Activated CD4-positive, alpha-beta T cell treated with anti-CD3 and anti-CD28 coated beads, Interleukin-2, amount 10 ng/mL, durations not matched to agents 24 days and 14 days (primary cell): Measurements from ENCODE around the gene SLC7A5. TPM values are rescaled to one million over a fixed set of nuclear protein-coding genes. Genes with fewer than 3 reads are reported as not detected.
"Not testable (repeated sequence)": the region's sequence is repeated elsewhere in the genome, so short reads cannot be mapped to it uniquely, and the experiment has no call there.

Source experiments
- DNase-seq: peaks from one replicate; pipeline ENCODE4 v3.0.0; 2022
- H3K27ac Mint-ChIP-seq: one replicate; pipeline ENCODE4 v1.8.0; 2022; ENCODE audit warnings: mild to moderate bottlenecking, mixed read lengths
- H3K27me3 Mint-ChIP-seq: one replicate; pipeline ENCODE4 v1.8.0; 2022; ENCODE audit warnings: mixed read lengths
- H3K36me3 Mint-ChIP-seq: one replicate; pipeline ENCODE4 v1.8.0; 2022; ENCODE audit warnings: low read depth, mild to moderate bottlenecking, mixed read lengths
- H3K4me1 Mint-ChIP-seq: one replicate; pipeline ENCODE4 v1.8.0; 2021; ENCODE audit warnings: mixed read lengths
- H3K4me3 Mint-ChIP-seq: one replicate; pipeline ENCODE4 v1.8.0; 2022; ENCODE audit warnings: mild to moderate bottlenecking, moderate library complexity, mixed read lengths
- H3K9me3 Mint-ChIP-seq: one replicate; pipeline ENCODE4 v1.8.0; 2021; ENCODE audit warnings: mixed read lengths
- intact Hi-C: fragments of 100-400 bp; cut with micrococcal nuclease; formaldehyde crosslinking; loops from one replicate; pipeline ENCODE4 v1.15.1; 2023
- total RNA-seq: library from RNA; stranded (reverse); gene quantifications from 2 replicates; pipeline ENCODE4 v1.2.3, GENCODE V29; 2022

SLC7A5 gene
- total RNA-seq, 1 donor from 2014 or later = 408 TPM

DNA sequence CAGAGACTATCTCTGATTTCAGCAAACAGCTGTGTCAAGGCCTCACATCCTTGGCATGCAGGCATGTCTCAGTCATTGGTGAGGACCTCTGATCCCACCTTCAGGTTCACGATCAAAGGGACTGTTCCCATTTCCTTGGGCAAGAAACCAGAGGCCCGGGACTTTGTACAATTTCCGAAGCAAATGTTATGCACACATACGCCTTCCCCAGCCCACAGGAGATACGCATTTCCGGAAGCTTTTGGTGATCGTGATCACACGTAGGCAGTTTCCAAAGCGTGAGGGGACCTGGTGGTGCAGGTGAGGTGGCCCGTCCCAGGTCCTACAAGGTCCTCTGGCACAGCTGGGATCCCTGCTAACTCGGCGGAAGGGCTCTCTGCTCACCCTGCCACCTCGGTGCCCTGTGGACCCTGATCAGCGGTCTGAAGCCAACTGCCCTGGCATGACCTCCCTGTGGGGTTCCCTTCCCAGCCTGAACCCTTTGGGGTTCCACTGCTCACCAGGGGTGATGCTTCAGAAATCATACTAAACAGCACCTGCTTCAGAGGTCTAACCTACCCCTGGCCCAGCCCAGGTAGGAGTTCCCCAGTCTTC lies 74.7 kb downstream of the SLC7A5 start:
- Mint-ChIP-seq H3K9me3 (no peaks in the 10 kb centered on the region), H3K36me3 (no peaks in the 10 kb centered on the region), H3K4me3 (no peak overlapping the region), H3K4me1 (no peaks in the 10 kb centered on the region), H3K27ac (no peak overlapping the region), H3K27me3 (no peaks in the 10 kb centered on the region)
- DNase-seq = no peak
- intact Hi-C loops = no loop called here

DNA sequence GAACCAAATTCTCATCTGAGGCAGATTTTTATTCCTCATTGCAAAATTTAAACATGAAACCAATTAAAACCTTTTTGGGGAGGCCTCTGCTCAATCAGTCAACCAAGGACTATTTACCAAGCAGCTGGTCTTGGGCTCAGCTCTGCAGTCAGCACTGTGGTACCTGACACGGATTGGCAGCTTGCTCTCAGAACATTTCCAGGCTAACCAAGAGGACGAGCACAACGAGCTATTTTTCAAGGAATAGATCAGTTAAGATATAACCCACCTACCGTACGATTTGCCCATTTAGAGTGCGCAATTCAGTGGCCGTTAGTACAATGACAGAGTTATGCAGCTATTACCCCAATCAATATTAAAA lies 77.1 kb downstream of the SLC7A5 start:
- intact Hi-C loops = no loop called here
- Mint-ChIP-seq H3K9me3 (no peaks in the 10 kb centered on the region), H3K36me3 (no peaks in the 10 kb centered on the region), H3K27ac (no peak overlapping the region), H3K4me1 (peaks cover 2% of the 10 kb centered on the region), H3K4me3 (no peak overlapping the region), H3K27me3 (peaks cover 2% of the 10 kb centered on the region)
- DNase-seq = no peak

DNA sequence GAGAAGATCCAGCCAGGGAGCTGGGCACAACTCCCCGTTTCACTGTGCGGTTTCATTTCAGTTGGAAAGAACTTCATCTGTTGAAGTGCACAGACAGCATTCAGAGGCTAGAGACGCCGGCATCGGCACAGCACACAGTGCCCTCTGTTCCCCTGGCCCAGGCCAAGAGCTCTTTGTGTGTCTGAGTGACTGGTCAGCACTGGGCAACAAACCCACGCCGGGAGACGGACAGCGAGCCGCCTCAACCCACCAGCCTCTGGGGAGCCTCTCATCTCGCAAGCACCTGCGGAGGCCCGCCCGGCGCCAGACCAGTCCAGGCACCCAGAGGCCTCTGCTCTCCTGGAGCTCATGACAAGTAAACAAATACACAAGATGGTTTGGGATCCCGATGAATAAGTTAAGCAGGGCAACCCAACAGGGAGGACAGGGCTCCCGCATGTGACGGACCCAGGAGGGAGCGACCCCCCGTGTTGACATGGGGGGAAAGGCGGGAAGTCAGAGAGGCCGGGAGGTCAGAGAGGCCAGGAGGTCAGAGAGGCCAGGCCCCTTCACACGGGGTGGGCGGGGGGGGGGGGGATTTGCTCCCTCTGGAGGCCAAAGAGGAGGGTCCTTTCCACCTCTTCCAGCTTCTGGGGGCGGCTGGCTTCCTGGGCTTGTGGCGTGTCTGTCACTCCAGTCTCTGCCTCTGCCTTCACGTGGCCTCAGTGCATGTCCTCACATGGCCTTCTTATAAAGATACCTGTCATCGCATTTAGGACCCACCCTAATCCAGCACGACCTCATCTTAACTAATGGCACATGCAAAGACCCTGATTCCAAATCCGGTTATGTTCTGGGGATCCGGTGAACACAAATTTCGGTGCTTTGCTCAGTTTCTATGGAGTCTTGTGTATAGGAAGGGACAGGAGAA lies 77.8 kb downstream of the SLC7A5 start:
- H3K27ac Mint-ChIP-seq = no peak overlapping the region
- intact Hi-C loops = no loop called here
- no peak overlapping the region for H3K4me3 Mint-ChIP-seq
- DNase-seq = no peak
- H3K4me1 Mint-ChIP-seq = peaks cover 2% of the 10 kb centered on the region
- H3K9me3 Mint-ChIP-seq = no peaks in the 10 kb centered on the region
- no peaks in the 10 kb centered on the region for H3K36me3 Mint-ChIP-seq
- peaks cover 2% of the 10 kb centered on the region for H3K27me3 Mint-ChIP-seq

DNA sequence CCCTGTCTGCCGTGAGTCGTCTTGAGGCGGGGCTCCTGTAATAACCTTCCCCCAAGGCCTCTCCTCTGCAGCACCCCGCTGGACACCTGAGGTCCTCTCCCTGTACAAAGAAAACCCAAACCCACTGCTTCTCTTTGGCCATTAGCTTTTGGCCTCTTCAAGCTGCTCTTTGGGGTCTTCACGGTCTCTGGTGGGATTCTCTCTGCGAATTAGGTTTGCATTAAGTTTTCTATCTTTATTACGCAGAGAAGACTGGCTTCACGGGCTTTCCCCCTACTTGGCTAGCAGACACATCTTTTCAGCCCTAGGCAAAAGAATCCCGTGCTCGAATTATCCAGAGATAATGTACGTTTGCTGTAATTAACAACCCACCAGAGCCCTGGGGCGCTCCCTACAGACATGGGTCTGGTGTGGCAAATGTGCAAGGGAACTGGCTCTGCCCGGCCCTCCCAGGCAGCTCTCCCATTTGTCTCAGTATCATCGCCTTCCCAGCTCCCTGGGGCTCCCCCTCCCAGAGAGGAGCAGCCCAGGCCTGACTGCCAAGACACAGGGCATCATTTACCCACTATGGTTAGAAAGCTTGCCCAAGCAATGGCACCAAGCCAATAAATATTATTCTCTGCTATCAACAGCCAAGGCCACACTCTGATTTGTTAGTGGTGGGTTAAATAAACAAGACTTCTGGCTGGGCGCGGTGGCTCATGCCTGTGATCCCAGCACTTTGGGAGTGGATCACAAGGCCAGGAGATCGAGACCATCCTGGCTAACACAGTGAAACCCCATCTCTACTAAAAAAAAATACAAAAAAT lies 78.8 kb downstream of the SLC7A5 start:
- no peak overlapping the region for H3K27ac Mint-ChIP-seq
- no peaks in the 10 kb centered on the region for H3K9me3 Mint-ChIP-seq
- peaks cover 2% of the 10 kb centered on the region for H3K4me1 Mint-ChIP-seq
- DNase-seq = no peak
- peaks cover 2% of the 10 kb centered on the region for H3K27me3 Mint-ChIP-seq
- no peak overlapping the region for H3K4me3 Mint-ChIP-seq
- intact Hi-C loops = no loop called here
- no peaks in the 10 kb centered on the region for H3K36me3 Mint-ChIP-seq

DNA sequence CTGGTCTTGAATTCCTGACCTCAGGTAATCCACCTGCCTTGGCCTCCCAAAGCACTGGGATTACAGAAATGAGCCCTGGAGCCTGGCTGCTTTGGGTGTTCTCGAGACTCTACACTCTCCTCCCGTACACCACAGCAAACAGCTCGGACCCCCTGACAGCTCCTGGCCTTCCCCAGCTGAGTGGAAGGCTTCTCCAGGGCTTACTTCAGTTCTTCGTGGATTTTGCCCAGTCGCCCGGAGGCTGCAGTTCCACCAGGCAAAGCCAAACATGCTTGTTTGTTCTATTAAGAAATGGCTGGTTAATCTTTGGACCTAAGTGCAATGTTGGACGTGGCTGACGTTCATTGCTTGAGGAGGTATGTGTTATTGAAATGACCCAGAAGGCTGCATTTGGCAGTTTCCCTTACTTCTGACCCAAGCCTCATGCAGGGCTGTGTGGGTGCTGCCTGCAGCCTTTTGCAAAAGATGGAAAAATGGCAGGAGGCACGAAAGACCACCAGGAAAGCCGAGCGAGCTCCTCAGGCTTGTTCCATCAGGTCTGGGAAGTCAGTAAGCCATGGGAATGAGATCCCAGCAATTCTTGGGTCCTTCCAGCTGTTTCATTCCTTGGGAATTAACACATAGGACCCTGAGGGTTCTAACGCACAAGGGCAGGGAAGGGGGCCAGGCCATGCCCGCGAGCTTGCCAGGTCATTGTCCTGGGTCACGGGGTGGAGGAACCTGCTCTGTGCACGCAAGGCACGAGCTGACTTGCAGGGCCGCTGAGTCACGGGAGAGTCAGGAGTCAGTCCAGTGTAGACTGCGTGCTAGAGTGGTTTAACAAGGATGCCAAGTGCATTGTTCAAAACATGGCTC lies 79.6 kb downstream of the SLC7A5 start:
- no peak for DNase-seq

DNA sequence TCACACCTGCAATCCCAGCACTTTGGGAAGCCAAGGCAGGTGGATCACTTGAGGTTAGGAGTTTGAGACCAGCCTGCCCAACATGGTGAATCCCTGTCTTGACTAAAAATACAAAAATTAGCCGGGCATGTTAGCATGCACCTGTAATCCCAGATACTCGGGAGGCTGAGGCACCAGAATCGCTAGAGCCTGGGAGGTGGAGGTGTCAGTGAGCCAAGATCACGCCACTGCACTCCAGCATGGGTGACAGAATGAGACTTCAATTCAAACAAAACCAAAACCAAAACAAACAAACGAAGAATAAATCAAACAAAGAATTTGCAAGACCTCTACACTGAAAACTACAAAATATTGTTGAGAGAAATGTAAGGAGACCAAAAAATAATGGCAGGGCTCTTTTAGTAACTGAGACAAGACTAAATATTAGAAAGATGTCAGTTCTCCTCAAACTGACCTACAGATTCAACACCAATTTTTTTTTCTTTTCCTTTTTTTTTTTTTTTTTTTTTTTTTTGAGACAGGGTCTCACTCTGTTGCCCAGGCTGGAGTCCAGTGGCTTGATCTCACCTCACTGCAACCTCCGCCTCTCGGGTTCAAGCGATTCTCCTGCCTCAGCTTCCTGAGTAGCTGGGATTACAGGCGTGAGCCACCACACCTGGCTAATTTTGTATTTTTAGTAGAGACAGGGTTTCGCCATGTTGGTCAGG lies 80.4 kb downstream of the SLC7A5 start:
- intact Hi-C loops, H3K9me3 Mint-ChIP-seq, H3K4me3 Mint-ChIP-seq, H3K36me3 Mint-ChIP-seq, H3K4me1 Mint-ChIP-seq, H3K27ac Mint-ChIP-seq, DNase-seq, H3K27me3 Mint-ChIP-seq: not testable (repeated sequence)

More for the DNA sequence above, 79.6 kb downstream of the SLC7A5 start:
- no peak overlapping the region for H3K27ac Mint-ChIP-seq
- intact Hi-C loops = no loop called here
- H3K27me3 Mint-ChIP-seq = peaks cover 2% of the 10 kb centered on the region
- no peak overlapping the region for H3K4me3 Mint-ChIP-seq
- H3K36me3 Mint-ChIP-seq = no peaks in the 10 kb centered on the region
- H3K4me1 Mint-ChIP-seq = peaks cover 3% of the 10 kb centered on the region
- no peaks in the 10 kb centered on the region for H3K9me3 Mint-ChIP-seq

DNA sequence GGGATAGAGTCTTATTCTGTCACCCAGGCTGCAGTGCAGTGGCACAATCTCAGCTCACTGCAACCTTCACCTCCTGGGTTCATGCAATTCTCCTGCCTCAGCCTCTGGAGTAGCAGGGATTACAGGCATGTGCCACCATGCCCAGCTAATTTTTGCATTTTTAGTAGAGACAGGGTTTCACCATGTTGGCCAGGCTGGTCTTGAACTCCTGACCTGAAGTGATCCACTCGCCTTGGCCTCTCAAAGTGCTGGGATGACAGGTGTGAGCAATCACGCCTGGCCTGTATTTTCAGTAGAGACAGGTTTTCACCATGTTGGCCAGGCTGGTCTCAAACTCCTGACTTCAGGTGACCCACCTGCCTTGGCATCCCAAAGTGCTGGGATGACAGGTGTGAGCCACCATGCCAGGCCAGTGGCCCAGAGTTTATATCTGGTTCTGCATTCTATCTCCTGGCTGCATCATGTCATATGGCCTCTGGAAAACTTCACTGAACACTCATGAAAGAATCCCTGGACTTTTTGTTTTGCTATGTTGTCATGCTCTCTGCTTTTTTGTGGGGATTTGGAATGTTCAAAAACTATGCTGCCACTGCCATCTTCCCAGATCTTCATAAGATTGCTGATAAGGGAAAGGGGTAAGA lies 81.7 kb downstream of the SLC7A5 start:
- DNase-seq, H3K36me3 Mint-ChIP-seq, H3K4me3 Mint-ChIP-seq, H3K4me1 Mint-ChIP-seq, H3K9me3 Mint-ChIP-seq, H3K27ac Mint-ChIP-seq, H3K27me3 Mint-ChIP-seq, intact Hi-C loops: not testable (repeated sequence)

DNA sequence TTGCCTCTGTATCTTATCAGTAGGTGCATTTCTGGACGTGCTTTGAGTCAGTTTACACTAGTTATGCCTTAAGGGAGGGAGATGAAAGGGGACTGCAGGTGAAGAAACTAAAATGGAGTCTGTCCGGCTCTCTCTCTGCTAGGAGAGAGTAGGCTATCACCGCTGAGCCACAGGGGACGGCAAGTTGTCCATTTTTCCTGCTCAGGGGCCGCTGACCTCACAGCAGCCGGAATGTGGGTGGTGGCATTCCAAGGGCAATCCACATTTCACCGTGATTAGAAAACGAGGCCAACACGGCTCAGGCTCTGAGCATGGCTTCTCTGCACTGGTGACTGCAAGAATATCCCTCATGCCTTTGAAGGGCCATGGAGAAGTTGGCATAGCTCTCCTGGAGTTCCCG lies 84.5 kb downstream of the SLC7A5 start:
- no peak overlapping the region for H3K27ac Mint-ChIP-seq
- peaks cover 3% of the 10 kb centered on the region for H3K36me3 Mint-ChIP-seq
- peaks cover 2% of the 10 kb centered on the region for H3K27me3 Mint-ChIP-seq
- no peak overlapping the region for H3K4me3 Mint-ChIP-seq
- DNase-seq = no peak
- intact Hi-C loops = loop anchor here (5.0 kb wide), 1 partner anchor 37 kb away; no protein-coding TSS in a partner anchor
- H3K4me1 Mint-ChIP-seq = peaks cover 25% of the 10 kb centered on the region
- no peaks in the 10 kb centered on the region for H3K9me3 Mint-ChIP-seq

DNA sequence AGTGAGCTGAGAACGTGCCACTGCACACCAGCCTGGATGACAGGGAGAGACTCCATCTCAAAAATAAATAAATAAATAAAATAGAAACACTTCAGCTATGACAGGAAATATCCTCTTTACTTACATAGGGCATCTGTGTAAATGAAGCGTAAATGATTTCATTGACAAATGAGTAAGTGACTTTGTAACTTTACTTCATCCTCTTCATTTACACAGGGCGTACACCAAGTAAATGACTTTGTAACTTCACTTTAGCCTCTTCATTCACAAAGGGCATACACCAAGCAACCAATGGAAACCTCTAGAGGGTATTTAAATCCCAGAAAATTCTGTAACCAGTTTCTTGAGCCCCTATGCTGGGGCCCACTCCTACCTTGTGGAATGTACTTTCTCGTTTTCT lies 87.3 kb downstream of the SLC7A5 start:
- Mint-ChIP-seq H3K36me3 (peaks cover 3% of the 10 kb centered on the region), H3K4me3 (no peak overlapping the region), H3K4me1 (peaks cover 43% of the 10 kb centered on the region), H3K9me3 (no peaks in the 10 kb centered on the region), H3K27ac (no peak overlapping the region), H3K27me3 (no peaks in the 10 kb centered on the region)
- intact Hi-C loops = loop anchor here (5.0 kb wide), 1 partner anchor 40 kb away; no protein-coding TSS in a partner anchor
- DNase-seq = no peak

DNA sequence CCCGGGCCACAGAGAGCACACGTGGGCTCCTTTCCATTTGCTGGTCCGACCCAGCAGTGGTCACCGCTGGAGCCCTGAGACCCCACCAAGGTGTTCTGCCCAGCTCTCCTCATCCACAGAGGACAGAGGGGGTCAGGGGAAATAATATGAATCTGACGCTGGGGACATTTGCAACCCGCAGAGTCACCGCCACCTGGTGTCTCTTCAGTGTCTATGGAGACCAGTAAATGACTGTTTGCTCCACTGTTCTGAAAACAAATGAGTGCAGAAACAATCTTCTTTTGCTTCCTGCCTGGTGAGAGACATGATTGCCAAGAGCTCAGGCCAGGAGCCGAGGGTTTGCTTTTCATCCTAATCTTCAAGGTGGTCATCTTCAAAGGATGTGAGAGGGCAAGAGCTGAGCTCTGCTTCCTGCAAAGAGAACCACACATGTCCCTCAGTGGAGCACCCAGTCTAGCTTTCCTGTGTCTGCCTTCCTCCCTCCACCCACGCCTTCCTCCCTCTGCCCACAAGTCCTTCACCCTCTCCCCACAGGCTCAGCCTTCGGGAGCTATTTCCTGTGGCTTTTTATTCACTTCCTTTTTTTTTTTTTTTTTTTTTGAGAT lies 88.8 kb downstream of the SLC7A5 start:
- intact Hi-C loops = loop anchor here (1.0 to 5.0 kb wide), 2 partner anchors 42 to 115 kb away; no protein-coding TSS in a partner anchor
- Mint-ChIP-seq H3K4me3 (peak overlapping the region; percentile 75), H3K9me3 (no peaks in the 10 kb centered on the region), H3K27me3 (no peaks in the 10 kb centered on the region), H3K27ac (peak overlapping the region; percentile 96), H3K4me1 (peaks cover 46% of the 10 kb centered on the region), H3K36me3 (peaks cover 3% of the 10 kb centered on the region)
- DNase-seq = peak; percentile 88
